ENCODE data around the gene TM7SF3. TPM values are rescaled to one million over a fixed set of nuclear protein-coding genes. Genes with fewer than 3 reads are reported as not detected.

Gene TM7SF3
- total RNA-seq, 1 donor from 2014 or later = 80.0 TPM

DNA sequence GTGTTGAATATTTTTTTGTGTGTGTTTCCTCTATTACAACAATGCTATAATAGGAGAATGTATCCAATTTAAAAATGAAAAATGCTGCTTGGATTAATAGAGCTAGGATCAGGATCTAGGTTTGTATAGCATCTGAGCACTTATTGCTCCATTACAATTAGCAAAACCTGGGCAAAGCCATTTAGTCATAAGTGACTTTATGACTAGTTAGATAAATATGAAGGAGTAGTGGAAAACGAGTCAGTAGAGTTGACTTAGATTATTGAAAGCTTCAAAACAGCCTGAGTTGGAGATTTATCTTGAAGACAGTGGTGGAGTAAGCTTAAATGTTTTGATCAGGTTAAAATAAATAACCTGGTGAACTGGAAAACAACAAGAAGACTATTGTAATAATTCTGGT, 10.9 kb upstream of the TM7SF3 start:
- no peak for DNase-seq (ENCODE audit: low spot score)
- no peak overlapping the region for H2AFZ ChIP-seq (replicated peaks)
- peaks cover 47% of the 10 kb centered on the region for H3K79me2 ChIP-seq (ENCODE audit: low read depth)
- H3K4me2 ChIP-seq = no peak overlapping the region
- H3K4me3 ChIP-seq = no peak overlapping the region
- H4K20me1 ChIP-seq (ENCODE audit: low read depth) = peaks cover 17% of the 10 kb centered on the region
- TF ChIP-seq EZH2phosphoT487 (IDR thresholded peaks at IDR 0.05) (no peak), EZH2 (IDR thresholded peaks at IDR 0.05) (no peak)
- TF ChIP-seq, protein P1, sequence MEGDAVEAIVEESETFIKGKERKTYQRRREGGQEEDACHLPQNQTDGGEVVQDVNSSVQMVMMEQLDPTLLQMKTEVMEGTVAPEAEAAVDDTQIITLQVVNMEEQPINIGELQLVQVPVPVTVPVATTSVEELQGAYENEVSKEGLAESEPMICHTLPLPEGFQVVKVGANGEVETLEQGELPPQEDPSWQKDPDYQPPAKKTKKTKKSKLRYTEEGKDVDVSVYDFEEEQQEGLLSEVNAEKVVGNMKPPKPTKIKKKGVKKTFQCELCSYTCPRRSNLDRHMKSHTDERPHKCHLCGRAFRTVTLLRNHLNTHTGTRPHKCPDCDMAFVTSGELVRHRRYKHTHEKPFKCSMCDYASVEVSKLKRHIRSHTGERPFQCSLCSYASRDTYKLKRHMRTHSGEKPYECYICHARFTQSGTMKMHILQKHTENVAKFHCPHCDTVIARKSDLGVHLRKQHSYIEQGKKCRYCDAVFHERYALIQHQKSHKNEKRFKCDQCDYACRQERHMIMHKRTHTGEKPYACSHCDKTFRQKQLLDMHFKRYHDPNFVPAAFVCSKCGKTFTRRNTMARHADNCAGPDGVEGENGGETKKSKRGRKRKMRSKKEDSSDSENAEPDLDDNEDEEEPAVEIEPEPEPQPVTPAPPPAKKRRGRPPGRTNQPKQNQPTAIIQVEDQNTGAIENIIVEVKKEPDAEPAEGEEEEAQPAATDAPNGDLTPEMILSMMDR (IDR thresholded peaks at IDR 0.05) = no peak
- H3K9me3 ChIP-seq (ENCODE audit: low read depth) = no peaks in the 10 kb centered on the region
- peaks cover 10% of the 10 kb centered on the region for H3K36me3 ChIP-seq
- Mint-ChIP-seq H3K4me1 (peaks cover 13% of the 10 kb centered on the region), H3K9me3 (no peaks in the 10 kb centered on the region), H3K36me3 (peaks cover 15% of the 10 kb centered on the region), H3K27ac (no peak overlapping the region), H3K4me3 (no peak overlapping the region), H3K27me3 (ENCODE audit: insufficient read depth, low read depth) (peaks cover 10% of the 10 kb centered on the region)
- peaks cover 17% of the 10 kb centered on the region for H3K27me3 ChIP-seq
- no peak overlapping the region for H3K27ac ChIP-seq
- peaks cover 7% of the 10 kb centered on the region for H3K4me1 ChIP-seq
- no peaks in the 10 kb centered on the region for H3F3A ChIP-seq (ENCODE audit: low read depth)
- no peak overlapping the region for H3K9ac ChIP-seq

DNA sequence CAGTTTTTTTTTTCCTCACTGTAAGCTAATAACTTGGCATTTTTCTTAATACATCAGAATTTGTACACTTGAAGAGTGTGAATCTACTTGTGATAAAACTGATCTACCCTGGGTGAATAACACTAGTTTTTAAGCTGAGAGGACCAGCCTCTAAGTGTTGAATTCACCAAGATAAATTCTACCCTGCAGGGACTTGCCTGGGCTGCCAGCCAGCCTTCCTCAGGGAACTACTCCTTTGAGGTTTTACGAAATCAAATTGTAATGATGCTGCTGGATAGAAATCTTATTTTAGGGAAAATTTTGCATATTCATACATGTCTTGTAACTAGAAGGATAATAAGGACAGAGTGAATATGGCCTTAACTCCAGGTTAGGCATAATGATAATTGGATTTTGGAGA, 10.1 kb upstream of the TM7SF3 start:
- no peak overlapping the region for H3K27ac ChIP-seq
- peak overlapping the region; percentile 90 for H3K4me2 ChIP-seq
- peaks cover 2% of the 10 kb centered on the region for H3K36me3 ChIP-seq
- Mint-ChIP-seq H3K27ac (no peak overlapping the region), H3K27me3 (ENCODE audit: insufficient read depth, low read depth) (peaks cover 10% of the 10 kb centered on the region), H3K36me3 (peaks cover 12% of the 10 kb centered on the region), H3K4me1 (peaks cover 13% of the 10 kb centered on the region), H3K4me3 (no peak overlapping the region), H3K9me3 (no peaks in the 10 kb centered on the region)
- peaks cover 17% of the 10 kb centered on the region for H3K27me3 ChIP-seq
- peaks cover 17% of the 10 kb centered on the region for H4K20me1 ChIP-seq (ENCODE audit: low read depth)
- H3K9ac ChIP-seq = no peak overlapping the region
- no peaks in the 10 kb centered on the region for H3K9me3 ChIP-seq (ENCODE audit: low read depth)
- H2AFZ ChIP-seq (replicated peaks) = no peak overlapping the region
- no peaks in the 10 kb centered on the region for H3F3A ChIP-seq (ENCODE audit: low read depth)
- H3K79me2 ChIP-seq (ENCODE audit: low read depth) = peaks cover 47% of the 10 kb centered on the region
- DNase-seq (ENCODE audit: low spot score) = no peak
- peaks cover 7% of the 10 kb centered on the region for H3K4me1 ChIP-seq
- peak overlapping the region; percentile 89 for H3K4me3 ChIP-seq
- TF ChIP-seq EZH2 (IDR thresholded peaks at IDR 0.05) (no peak), EZH2phosphoT487 (IDR thresholded peaks at IDR 0.05) (no peak)
- TF ChIP-seq, protein P1 (IDR thresholded peaks at IDR 0.05) = no peak

DNA sequence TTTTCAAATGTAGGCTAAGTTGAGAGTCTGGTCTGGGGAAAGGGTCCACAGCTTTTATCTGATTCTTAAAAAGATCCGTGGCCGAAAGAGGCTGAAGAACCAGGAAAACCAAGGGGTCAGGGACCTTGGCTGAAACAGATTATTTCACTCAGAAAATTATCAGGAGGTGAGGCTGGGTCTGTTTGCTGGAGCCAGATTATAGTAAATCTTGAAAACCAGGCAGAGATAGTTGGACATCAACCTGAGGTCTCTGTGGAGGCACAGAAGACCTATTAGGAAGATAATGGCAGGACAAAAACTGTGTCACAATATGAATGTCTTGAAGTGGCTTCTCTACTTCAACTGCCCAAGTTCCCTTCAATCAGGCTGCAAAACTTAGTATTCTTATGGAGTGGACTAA, 6.6 kb upstream of the TM7SF3 start:
- Histone ChIP-seq H3K4me3 (no peak overlapping the region), H2AFZ (replicated peaks) (no peak overlapping the region), H4K20me1 (ENCODE audit: low read depth) (peaks cover 13% of the 10 kb centered on the region), H3K79me2 (ENCODE audit: low read depth) (peaks cover 31% of the 10 kb centered on the region), H3K9me3 (ENCODE audit: low read depth) (no peaks in the 10 kb centered on the region), H3F3A (ENCODE audit: low read depth) (no peaks in the 10 kb centered on the region), H3K27ac (no peak overlapping the region), H3K4me2 (no peak overlapping the region), H3K4me1 (peaks cover 7% of the 10 kb centered on the region), H3K9ac (no peak overlapping the region), H3K27me3 (peaks cover 17% of the 10 kb centered on the region), H3K36me3 (no peaks in the 10 kb centered on the region)
- TF ChIP-seq, protein P1 (IDR thresholded peaks at IDR 0.05) = no peak
- TF ChIP-seq EZH2 (IDR thresholded peaks at IDR 0.05) (no peak), EZH2phosphoT487 (IDR thresholded peaks at IDR 0.05) (no peak)
- Mint-ChIP-seq H3K4me3 (no peak overlapping the region), H3K27ac (no peak overlapping the region), H3K36me3 (no peaks in the 10 kb centered on the region), H3K4me1 (peaks cover 13% of the 10 kb centered on the region), H3K9me3 (no peaks in the 10 kb centered on the region), H3K27me3 (ENCODE audit: insufficient read depth, low read depth) (peaks cover 10% of the 10 kb centered on the region)
- DNase-seq (ENCODE audit: low spot score) = no peak
